ENCODE measurements around the gene FTSJ3.
A peak's percentile ranks its signal among the peaks of the same experiment; 100 is the strongest.

Gene FTSJ3

GRCh38 chr17:63774141-63774968, 53.1 kb downstream of the FTSJ3 start, which contains the start of gene DDX42:
DDX42 (plus strand) TSS chr17:63774170; CDS start chr17:63787050, 12,880 bp downstream.
- TF ChIP-seq POLR2A (IDR thresholded peaks at IDR 0.05; ENCODE audit: low read length) (no peak), GATA1 (IDR thresholded peaks at IDR 0.05; ENCODE audit: low read depth, low read length) (no peak)

GRCh38 chr17:63773272-63774140, 54.0 kb downstream of the FTSJ3 start, which contains the start of gene CCDC47:
CCDC47 (minus strand) TSS chr17:63773597; CDS start chr17:63766175, 7,422 bp downstream.
- peak; percentile 99 for DNase-seq
- TF ChIP-seq GATA1 (IDR thresholded peaks at IDR 0.05; ENCODE audit: low read depth, low read length) (no peak), POLR2A (IDR thresholded peaks at IDR 0.05; ENCODE audit: low read length) (peak; percentile 99)

More at GRCh38 chr17:63774141-63774968, 53.1 kb downstream of the FTSJ3 start, which contains the start of gene DDX42:
- DNase-seq, result peak in 1 of 2 experiments; percentile 97

DNA sequence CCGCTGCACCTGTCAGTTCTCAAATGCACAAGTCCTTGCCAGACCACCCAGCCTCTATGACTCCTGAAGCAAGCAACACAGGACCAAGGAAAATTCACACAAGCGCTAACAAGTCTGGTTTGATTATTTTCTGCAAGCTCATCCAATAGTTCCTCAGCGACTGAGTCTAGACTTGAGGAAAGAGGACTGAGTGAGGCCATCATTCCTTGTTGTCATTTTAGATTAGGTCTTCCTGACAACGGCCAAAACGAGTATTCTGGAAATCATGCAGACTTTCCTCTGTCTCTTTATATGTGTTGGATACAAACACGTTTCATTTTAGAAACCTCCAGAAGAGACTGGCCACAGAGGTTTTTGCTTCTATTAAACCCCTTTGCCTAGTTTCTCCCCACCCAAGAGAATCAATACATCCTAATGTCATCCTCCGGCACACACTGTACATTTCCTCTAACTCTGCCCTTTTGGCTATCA, 54.6 kb downstream of the FTSJ3 start:
- TF ChIP-seq GATA1 (IDR thresholded peaks at IDR 0.05; ENCODE audit: low read depth, low read length) (no peak), POLR2A (IDR thresholded peaks at IDR 0.05; ENCODE audit: low read length) (no peak)
- DNase-seq, result peak; percentile 74 to 82

Data from erythroblast (primary cell).